T-helper 17 cell (primary cell): Measurements from ENCODE around the gene UNC5A. TPM values are rescaled to one million over a fixed set of nuclear protein-coding genes. Genes with fewer than 3 reads are reported as not detected.

Experiments used
- ATAC-seq: fragments of 150-1000 bp; cut with Tn5 transposase; 2 replicates; pipeline ENCODE4 v1.10.0; 2021; ENCODE audit warnings: mild to moderate bottlenecking, moderate library complexity
- DNase-seq, 3 donors: peaks; one replicate each; pipeline versions ENCODE4 v3.0.0 to v3.0.0-alpha.2; 2020 to 2021
- H3K9me3 ChIP-seq: one replicate; pipeline ENCODE4 v1.7.0; 2013; ENCODE audit warnings: low read length, mild to moderate bottlenecking; ENCODE audit not compliant: control insufficient read depth, poor library complexity, severe bottlenecking
- H3K27ac Mint-ChIP-seq: one replicate; pipeline ENCODE4 v1.8.0; 2022; ENCODE audit warnings: mild to moderate bottlenecking, moderate library complexity, mixed read lengths
- H3K27me3 Mint-ChIP-seq: one replicate; pipeline ENCODE4 v1.8.0; 2022; ENCODE audit warnings: mixed read lengths
- H3K36me3 Mint-ChIP-seq: one replicate; pipeline ENCODE4 v1.8.0; 2022; ENCODE audit warnings: low read depth, mixed read lengths
- H3K4me1 Mint-ChIP-seq: one replicate; pipeline ENCODE4 v1.8.0; 2022; ENCODE audit warnings: mild to moderate bottlenecking, mixed read lengths
- H3K4me3 Mint-ChIP-seq: one replicate; pipeline ENCODE4 v1.8.0; 2022; ENCODE audit warnings: mild to moderate bottlenecking, moderate library complexity, mixed read lengths
- total RNA-seq, 4 donors: library from RNA in 2 of 4; stranded (reverse) in 2 of 4; gene quantifications; one replicate each; pipeline ENCODE4 v1.2.3 and lab custom pipeline; 2022 to 2026

Gene UNC5A
- total RNA-seq, 2 donors from 2014 or later = not detected

GRCh38 chr5:176775409-176775808 is 35.0 kb upstream of the UNC5A start:
- Mint-ChIP-seq H3K4me3 (no peak overlapping the region), H3K27me3 (peaks cover 56% of the 10 kb centered on the region), H3K36me3 (no peaks in the 10 kb centered on the region), H3K4me1 (peaks cover 9% of the 10 kb centered on the region), H3K27ac (no peak overlapping the region)
- DNase-seq (no peak), ATAC-seq (no peak)
- H3K9me3 ChIP-seq = no peaks in the 10 kb centered on the region

- H3K27ac Mint-ChIP-seq = no peak overlapping the region
- ATAC-seq (no peak), DNase-seq (no peak)
- H3K36me3 Mint-ChIP-seq = peaks cover 3% of the 10 kb centered on the region
- peaks cover 9% of the 10 kb centered on the region for H3K4me1 Mint-ChIP-seq
- no peaks in the 10 kb centered on the region for H3K9me3 ChIP-seq
- no peak overlapping the region for H3K4me3 Mint-ChIP-seq
- peaks cover 63% of the 10 kb centered on the region for H3K27me3 Mint-ChIP-seq
These were observed 34.1 kb upstream of the UNC5A start for GRCh38 chr5:176776141-176776865.

DNA sequence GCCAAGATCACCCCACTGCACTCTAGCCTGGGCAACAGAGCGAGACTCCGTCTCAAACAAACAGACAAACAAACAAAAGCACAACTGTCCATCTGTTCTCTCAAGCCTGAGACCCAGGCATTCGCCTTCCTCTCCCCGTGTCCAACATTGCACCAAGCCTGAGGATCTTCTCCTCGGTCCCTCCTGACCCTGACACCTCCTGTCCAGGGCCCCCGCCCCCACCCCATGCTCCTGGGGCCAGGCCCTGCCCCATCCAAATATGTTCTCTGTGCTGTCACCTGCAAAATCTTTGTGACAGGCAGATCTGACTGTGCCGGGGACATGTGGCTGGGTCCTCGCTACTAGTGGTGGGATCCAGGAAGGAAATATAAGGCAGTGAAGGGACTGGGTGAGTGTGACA is 33.4 kb upstream of the UNC5A start:
- Mint-ChIP-seq H3K27me3 (peaks cover 65% of the 10 kb centered on the region), H3K4me3 (no peak overlapping the region), H3K36me3 (peaks cover 3% of the 10 kb centered on the region), H3K27ac (no peak overlapping the region), H3K4me1 (peaks cover 9% of the 10 kb centered on the region)
- ATAC-seq (no peak), DNase-seq (no peak)
- H3K9me3 ChIP-seq = no peaks in the 10 kb centered on the region

GRCh38 chr5:176778921-176779465 is 31.4 kb upstream of the UNC5A start:
- no peak for ATAC-seq
- DNase-seq = no peak
- H3K27me3 Mint-ChIP-seq = peaks cover 61% of the 10 kb centered on the region
- H3K4me1 Mint-ChIP-seq = peaks cover 9% of the 10 kb centered on the region
- H3K36me3 Mint-ChIP-seq = peaks cover 3% of the 10 kb centered on the region
- no peaks in the 10 kb centered on the region for H3K9me3 ChIP-seq
- no peak overlapping the region for H3K4me3 Mint-ChIP-seq
- no peak overlapping the region for H3K27ac Mint-ChIP-seq

DNA sequence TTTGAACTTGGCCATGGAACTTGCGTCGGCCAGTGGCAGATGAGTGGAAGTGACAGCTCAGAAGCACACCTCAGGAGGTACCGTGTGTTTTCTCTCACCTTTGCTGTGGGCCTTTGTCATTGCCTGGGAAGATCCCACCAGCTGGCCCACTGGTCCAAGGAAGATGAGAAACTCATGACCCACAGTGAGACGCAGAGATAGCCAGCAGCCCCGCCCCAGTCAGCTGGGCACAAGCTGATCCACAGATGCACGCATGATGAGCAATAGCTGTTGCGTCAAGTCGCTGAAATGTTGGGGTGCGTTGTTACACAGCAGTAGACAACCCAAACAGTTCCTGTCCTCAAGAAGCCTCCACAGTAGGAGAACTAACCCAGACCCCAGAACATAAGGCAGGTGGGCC is 30.8 kb upstream of the UNC5A start:
- no peak overlapping the region for H3K4me3 Mint-ChIP-seq
- DNase-seq (no peak), ATAC-seq (no peak)
- H3K36me3 Mint-ChIP-seq = peaks cover 3% of the 10 kb centered on the region
- H3K9me3 ChIP-seq = no peaks in the 10 kb centered on the region
- peaks cover 9% of the 10 kb centered on the region for H3K4me1 Mint-ChIP-seq
- H3K27ac Mint-ChIP-seq = no peak overlapping the region
- peaks cover 61% of the 10 kb centered on the region for H3K27me3 Mint-ChIP-seq

GRCh38 chr5:176780176-176781053 is 29.9 kb upstream of the UNC5A start:
- H3K9me3 ChIP-seq = no peaks in the 10 kb centered on the region
- Mint-ChIP-seq H3K4me1 (peaks cover 6% of the 10 kb centered on the region), H3K4me3 (no peak overlapping the region), H3K27ac (peak overlapping the region; percentile 54), H3K36me3 (peaks cover 3% of the 10 kb centered on the region), H3K27me3 (peaks cover 57% of the 10 kb centered on the region)
- ATAC-seq (no peak), DNase-seq (no peak)

DNA sequence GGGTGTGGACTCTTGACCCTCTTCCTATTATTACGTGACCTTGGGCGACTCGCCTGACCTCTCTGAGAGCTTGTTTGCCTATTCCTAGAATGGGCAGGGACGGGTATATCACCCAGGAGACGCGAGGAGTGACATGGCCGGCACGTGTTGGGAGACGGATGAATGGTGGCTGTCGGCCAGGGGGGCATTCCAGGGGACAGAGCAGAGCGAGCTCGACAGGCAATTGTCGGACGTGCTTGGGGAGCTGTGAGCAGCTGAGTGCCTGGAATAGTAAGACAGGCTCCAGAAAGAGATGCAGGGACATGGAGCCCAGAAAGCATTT is 29.3 kb upstream of the UNC5A start:
- peaks cover 6% of the 10 kb centered on the region for H3K4me1 Mint-ChIP-seq
- peaks cover 3% of the 10 kb centered on the region for H3K36me3 Mint-ChIP-seq
- DNase-seq (no peak), ATAC-seq (no peak)
- H3K4me3 Mint-ChIP-seq = no peak overlapping the region
- peaks cover 61% of the 10 kb centered on the region for H3K27me3 Mint-ChIP-seq
- no peaks in the 10 kb centered on the region for H3K9me3 ChIP-seq
- peak overlapping the region; percentile 54 for H3K27ac Mint-ChIP-seq

- Mint-ChIP-seq H3K27ac (no peak overlapping the region), H3K36me3 (peaks cover 3% of the 10 kb centered on the region), H3K4me3 (no peak overlapping the region), H3K4me1 (peaks cover 6% of the 10 kb centered on the region), H3K27me3 (peaks cover 61% of the 10 kb centered on the region)
- ATAC-seq = no peak
- no peak for DNase-seq
- no peaks in the 10 kb centered on the region for H3K9me3 ChIP-seq
These were observed 28.5 kb upstream of the UNC5A start for GRCh38 chr5:176781638-176782570.

- Mint-ChIP-seq H3K27me3 (peaks cover 66% of the 10 kb centered on the region), H3K4me1 (peaks cover 4% of the 10 kb centered on the region), H3K27ac (no peak overlapping the region), H3K36me3 (peaks cover 3% of the 10 kb centered on the region), H3K4me3 (no peak overlapping the region)
- ATAC-seq (no peak), DNase-seq (no peak)
- no peaks in the 10 kb centered on the region for H3K9me3 ChIP-seq
These were observed 25.9 kb upstream of the UNC5A start for GRCh38 chr5:176784218-176785165.

DNA sequence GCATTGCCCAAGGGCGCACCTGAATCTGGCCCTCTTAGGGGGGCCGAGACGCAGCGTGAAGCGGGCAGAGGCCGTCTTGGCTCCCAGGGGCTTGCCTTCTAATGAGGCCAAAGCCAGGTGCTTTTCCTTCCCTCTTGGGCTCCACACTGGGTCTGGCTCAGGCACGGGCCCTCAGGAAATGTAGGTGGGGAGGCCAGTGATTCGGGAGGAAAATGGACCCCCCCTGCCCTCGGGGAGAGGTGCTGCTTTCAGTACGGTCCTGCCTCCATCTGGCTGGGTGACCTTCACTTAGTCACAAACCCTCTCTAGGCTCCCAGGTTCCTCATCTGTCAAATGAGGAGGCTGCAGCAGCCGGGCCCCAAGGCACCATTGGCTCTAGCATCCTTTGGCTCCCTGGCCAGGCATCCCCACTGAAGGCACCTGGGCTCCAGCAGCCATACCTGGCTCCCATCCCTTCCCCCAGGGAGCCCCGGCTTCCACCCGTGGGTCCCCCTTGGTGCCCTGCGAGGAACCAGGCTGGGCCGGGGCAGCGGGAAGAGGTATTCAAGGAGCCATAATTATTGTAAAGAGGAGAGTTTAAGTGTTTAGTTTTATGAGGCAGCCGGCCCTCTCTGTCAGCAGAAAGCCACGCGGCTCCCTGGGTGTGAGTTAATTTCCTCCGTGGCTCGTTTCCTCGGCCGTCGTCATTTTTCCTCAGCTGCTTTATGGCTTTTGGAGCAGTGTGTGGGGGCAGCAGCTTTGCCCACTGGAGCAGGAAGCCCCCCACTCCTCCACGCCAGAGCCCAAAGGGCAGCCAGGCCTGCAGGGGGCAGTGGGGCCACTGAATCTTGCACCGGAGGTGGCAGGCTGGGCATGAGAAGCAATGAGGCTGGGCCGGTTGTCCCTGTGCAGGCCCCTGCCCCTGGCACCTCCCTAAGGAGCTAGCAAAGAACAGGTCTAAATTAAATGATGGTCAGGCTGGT is 24.9 kb upstream of the UNC5A start:
- Mint-ChIP-seq H3K4me3 (no peak overlapping the region), H3K36me3 (peaks cover 4% of the 10 kb centered on the region), H3K27ac (no peak overlapping the region), H3K4me1 (no peaks in the 10 kb centered on the region), H3K27me3 (peaks cover 62% of the 10 kb centered on the region)
- H3K9me3 ChIP-seq = no peaks in the 10 kb centered on the region
- ATAC-seq = no peak
- no peak for DNase-seq

DNA sequence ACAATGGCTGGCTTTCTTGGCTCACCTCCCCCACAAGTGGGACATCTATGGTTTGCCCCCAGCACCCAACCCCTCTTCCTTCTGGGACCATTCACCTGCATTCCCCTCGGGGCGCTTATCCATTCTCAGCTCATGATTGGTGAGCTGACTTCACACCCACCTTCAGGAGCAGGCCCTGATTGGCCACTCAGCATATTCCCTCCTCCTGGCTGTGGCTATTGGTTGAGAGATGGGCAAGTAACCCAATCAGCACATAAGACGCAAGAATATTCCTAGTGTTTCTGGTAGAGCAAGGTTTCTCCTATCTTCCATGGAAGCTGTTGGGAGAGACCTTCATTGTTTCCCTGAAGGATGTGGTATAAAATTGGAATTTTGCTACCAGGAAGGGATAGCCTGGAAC is 22.7 kb upstream of the UNC5A start:
- no peaks in the 10 kb centered on the region for H3K4me1 Mint-ChIP-seq
- no peak overlapping the region for H3K4me3 Mint-ChIP-seq
- H3K36me3 Mint-ChIP-seq = peaks cover 2% of the 10 kb centered on the region
- H3K27me3 Mint-ChIP-seq = peaks cover 53% of the 10 kb centered on the region
- ATAC-seq (no peak), DNase-seq (no peak)
- no peak overlapping the region for H3K27ac Mint-ChIP-seq
- H3K9me3 ChIP-seq = no peaks in the 10 kb centered on the region
